CD14-positive monocyte (primary cell): ENCODE measurements around the gene IGFN1. TPM values are rescaled to one million over a fixed set of nuclear protein-coding genes. Genes with fewer than 3 reads are reported as not detected.
"Not testable (repeated sequence)": the region's sequence is repeated elsewhere in the genome, so short reads cannot be mapped to it uniquely, and the experiment has no call there.

Experiments used
- DNase-seq, 3 donors: peaks; one replicate each; pipeline ENCODE4 v3.0.0-alpha.2; 2011 to 2022
- H2AFZ ChIP-seq: 2 replicates; pipeline ENCODE4 v1.6.0; 2012; ENCODE audit warnings: mild to moderate bottlenecking, low read depth, low read length, inconsistent platforms; ENCODE audit not compliant: insufficient read depth, poor library complexity, severe bottlenecking
- H3K27ac ChIP-seq, 2 donors: 1 replicate in 1 of 2; 2 replicates in 1 of 2; pipeline ENCODE4 v1.5.1; 2012 to 2013; ENCODE audit warnings: low read length in 2 of 2, control low read depth in 1 of 2, inconsistent platforms in 1 of 2, low read depth in 1 of 2, mild to moderate bottlenecking in 1 of 2
- H3K27me3 ChIP-seq, 2 donors: one replicate each; pipeline versions ENCODE4 v1.6.0 to v1.6.1; 2011 to 2013; ENCODE audit warnings: low read length in 2 of 2; ENCODE audit not compliant: control insufficient read depth in 2 of 2, insufficient read depth in 2 of 2
- H3K36me3 ChIP-seq, 2 donors: replicated peaks in 1 of 2; 1 replicate in 1 of 2; 2 replicates in 1 of 2; pipeline versions ENCODE4 v1.5.1 to v1.6.1; 2012 to 2013; ENCODE audit warnings: low read length in 2 of 2, control low read depth in 1 of 2, inconsistent platforms in 1 of 2, mild to moderate bottlenecking in 1 of 2; ENCODE audit not compliant: insufficient read depth in 2 of 2, control insufficient read depth in 1 of 2
- H3K4me1 ChIP-seq, 2 donors: 1 replicate in 1 of 2; 2 replicates in 1 of 2; pipeline versions ENCODE4 v1.5.1 to v1.6.1; 2012 to 2013; ENCODE audit warnings: low read length in 2 of 2, control low read depth in 1 of 2, inconsistent platforms in 1 of 2, mild to moderate bottlenecking in 1 of 2, moderate library complexity in 1 of 2; ENCODE audit not compliant: insufficient read depth in 2 of 2, control insufficient read depth in 1 of 2
- H3K4me2 ChIP-seq: replicated peaks from 2 replicates; pipeline ENCODE3; 2012; ENCODE audit warnings: low read length, moderate library complexity, mild to moderate bottlenecking; ENCODE audit not compliant: poor library complexity, severe bottlenecking; ENCODE audit errors: extremely low read depth
- H3K4me3 ChIP-seq, 3 experiments: fragments of 200-600 bp in 1 of 3; sonication (generic) in 1 of 3; replicated peaks in 1 of 3; 1 replicate in 2 of 3; 2 replicates in 1 of 3; pipeline ENCODE4 v1.5.1; 2011 to 2013; ENCODE audit warnings: low read length in 3 of 3, mild to moderate bottlenecking in 3 of 3, control low read depth in 2 of 3, low read depth in 2 of 3, inconsistent platforms in 1 of 3, moderate library complexity in 1 of 3
- H3K79me2 ChIP-seq: 2 replicates; pipeline ENCODE4 v1.6.0; 2012; ENCODE audit warnings: mild to moderate bottlenecking, control low read depth, inconsistent platforms, low read length, moderate library complexity; ENCODE audit not compliant: insufficient read depth
- H3K9ac ChIP-seq: 2 replicates; pipeline ENCODE4 v1.6.0; 2017; ENCODE audit warnings: low read length, mild to moderate bottlenecking; ENCODE audit not compliant: insufficient read depth, poor library complexity, severe bottlenecking
- H3K9me3 ChIP-seq, 2 donors: replicated peaks in 1 of 2; 1 replicate in 1 of 2; 2 replicates in 1 of 2; pipeline versions ENCODE4 v1.5.1 to v1.6.1; 2012 to 2013; ENCODE audit warnings: low read length in 2 of 2, control low read depth in 1 of 2; ENCODE audit not compliant: control insufficient read depth in 1 of 2, insufficient read depth in 1 of 2
- H4K20me1 ChIP-seq: 2 replicates; pipeline ENCODE4 v1.6.0; 2012; ENCODE audit warnings: mild to moderate bottlenecking, low read length, control low read depth, moderate library complexity; ENCODE audit not compliant: insufficient read depth
- H3K27ac Mint-ChIP-seq, 7 donors: one replicate each; pipeline ENCODE4 v1.8.0; 2020; ENCODE audit warnings: mild to moderate bottlenecking in 7 of 7, mixed read lengths in 7 of 7, moderate library complexity in 6 of 7, inconsistent platforms in 2 of 7
- H3K27me3 Mint-ChIP-seq, 3 donors: one replicate each; pipeline ENCODE4 v1.8.0; 2021 to 2022; ENCODE audit warnings: low read depth in 3 of 3, mild to moderate bottlenecking in 3 of 3, mixed read lengths in 3 of 3, moderate library complexity in 3 of 3, inconsistent platforms in 1 of 3
- H3K36me3 Mint-ChIP-seq, 2 donors: one replicate each; pipeline ENCODE4 v1.8.0; 2020; ENCODE audit warnings: mixed read lengths in 2 of 2, inconsistent platforms in 1 of 2, mild to moderate bottlenecking in 1 of 2
- H3K4me1 Mint-ChIP-seq: one replicate; pipeline ENCODE4 v1.8.0; 2020; ENCODE audit warnings: mild to moderate bottlenecking, mixed read lengths
- H3K4me3 Mint-ChIP-seq, 2 donors: one replicate each; pipeline ENCODE4 v1.8.0; 2020; ENCODE audit warnings: mild to moderate bottlenecking in 2 of 2, mixed read lengths in 2 of 2, moderate library complexity in 1 of 2
- H3K9me3 Mint-ChIP-seq, 7 donors: one replicate each; pipeline ENCODE4 v1.8.0; 2020 to 2022; ENCODE audit warnings: mixed read lengths in 7 of 7, mild to moderate bottlenecking in 6 of 7, moderate library complexity in 6 of 7, inconsistent platforms in 2 of 7
- CTCF ChIP-seq: fragments of 200-600 bp; IDR thresholded peaks from one replicate; pipeline ENCODE4 v1.8.0; 2022; ENCODE audit warnings: antibody characterized with exemption, mild to moderate bottlenecking
- WGBS: methylation state at CpG from one replicate; pipeline ENCODE4 v1.1.5; 2013; ENCODE audit warnings: missing lambda C conversion rate; ENCODE audit not compliant: insufficient coverage; 5-methylcytosine and 5-hydroxymethylcytosine counted together
- intact Hi-C, 2 donors: fragments of 100-400 bp; cut with micrococcal nuclease; formaldehyde crosslinking; loops; one replicate each; pipeline versions ENCODE4 v1.15.0 to v1.15.1; 2023
- polyA plus RNA-seq, 3 donors: library from polyadenylated mRNA; depleted of rRNA in 1 of 3; unstranded in 2 of 3; stranded (reverse) in 1 of 3; fragments of 300-500 nt in 2 of 3; fragments of >200 nt in 1 of 3; fragmentation: Illumina TruSeq in 2 of 3; gene quantifications; 1 replicate in 2 of 3; 2 replicates in 1 of 3; pipeline ENCODE4 v1.2.3, GENCODE V29; 2012 to 2021

Gene IGFN1
- polyA plus RNA-seq, 3 donors, result not detected

GRCh38 chr1:201254625-201255478 is 64.2 kb downstream of the IGFN1 start:
- no peak overlapping the region for H3K27ac ChIP-seq
- Mint-ChIP-seq H3K36me3 (no peaks in the 10 kb centered on the region), H3K27ac (peak overlapping the region in 1 of 7 donors; percentile 21), H3K27me3 (peaks cover 4 to 10% (median 4%) of the 10 kb centered on the region in 3 donors), H3K4me3 (no peak overlapping the region), H3K9me3 (no peaks in the 10 kb centered on the region), H3K4me1 (no peaks in the 10 kb centered on the region)
- intact Hi-C loops, result no loop called here
- H3K4me2 ChIP-seq, result no peak overlapping the region
- 55% methylated on average over 15 of the region's 24 CpGs for WGBS
- no peak overlapping the region for H3K4me3 ChIP-seq
- no peaks in the 10 kb centered on the region for H3K79me2 ChIP-seq
- peaks cover 0 to 5% of the 10 kb centered on the region in 2 donors for H3K27me3 ChIP-seq
- DNase-seq, result peak; percentile 5 to 24 (median 14)
- peak; percentile 99 for TF ChIP-seq CTCF
- peaks cover 0 to 5% of the 10 kb centered on the region in 2 donors for H3K4me1 ChIP-seq
- H3K9ac ChIP-seq, result no peak overlapping the region
- no peaks in the 10 kb centered on the region for H4K20me1 ChIP-seq
- H3K36me3 ChIP-seq, result no peaks in the 10 kb centered on the region
- no peaks in the 10 kb centered on the region for H3K9me3 ChIP-seq
- no peak overlapping the region for H2AFZ ChIP-seq

- no peak for DNase-seq
- Mint-ChIP-seq H3K27ac (no peak overlapping the region), H3K9me3 (no peaks in the 10 kb centered on the region), H3K4me3 (no peak overlapping the region), H3K4me1 (no peaks in the 10 kb centered on the region), H3K27me3 (peaks cover 9 to 17% (median 12%) of the 10 kb centered on the region in 3 donors), H3K36me3 (no peaks in the 10 kb centered on the region)
- H3K27me3 ChIP-seq, result peaks cover 0 to 10% of the 10 kb centered on the region in 2 donors
- H3K4me1 ChIP-seq, result peaks cover 0 to 5% of the 10 kb centered on the region in 2 donors
- TF ChIP-seq CTCF, result no peak
- no peaks in the 10 kb centered on the region for H4K20me1 ChIP-seq
- H3K9me3 ChIP-seq, result no peaks in the 10 kb centered on the region
- no peak overlapping the region for H3K4me2 ChIP-seq
- no peaks in the 10 kb centered on the region for H3K79me2 ChIP-seq
- no peak overlapping the region for H3K27ac ChIP-seq
- WGBS, result 86% methylated on average over 8 of the region's 17 CpGs
- intact Hi-C loops, result no loop called here
- no peak overlapping the region for H3K9ac ChIP-seq
- H2AFZ ChIP-seq, result no peak overlapping the region
- H3K4me3 ChIP-seq, result no peak overlapping the region
- H3K36me3 ChIP-seq, result no peaks in the 10 kb centered on the region
Measured at GRCh38 chr1:201255479-201256362, 65.1 kb downstream of the IGFN1 start.

- H3K9ac ChIP-seq, H3K36me3 Mint-ChIP-seq, H3K27ac ChIP-seq, H3K36me3 ChIP-seq, DNase-seq, H3K4me1 ChIP-seq, H3K27ac Mint-ChIP-seq, H3K9me3 ChIP-seq, H2AFZ ChIP-seq, H4K20me1 ChIP-seq, H3K4me3 Mint-ChIP-seq, H3K79me2 ChIP-seq, H3K4me1 Mint-ChIP-seq, H3K9me3 Mint-ChIP-seq, H3K4me2 ChIP-seq, intact Hi-C loops, H3K4me3 ChIP-seq: not testable (repeated sequence)
- peaks cover 0 to 10% of the 10 kb centered on the region in 2 donors for H3K27me3 ChIP-seq
- H3K27me3 Mint-ChIP-seq, result peaks cover 9 to 20% (median 19%) of the 10 kb centered on the region in 3 donors
Measured at GRCh38 chr1:201258132-201258531, 67.5 kb downstream of the IGFN1 start.
